M059J (cell line): ENCODE results near the gene PODN. TPM values are rescaled to one million over a fixed set of nuclear protein-coding genes. Genes with fewer than 3 reads are reported as not detected.

Source experiments
- DNase-seq: peaks from one replicate; pipeline ENCODE4 v3.0.0-alpha.2; 2012; ENCODE audit warnings: low read depth
- total RNA-seq: library from RNA; depleted of rRNA; stranded (reverse); fragments of >200 nt; shearing (Covaris generic); gene quantifications from 2 replicates; pipeline ENCODE4 v1.2.3, GENCODE V29; 2014

Gene PODN
- total RNA-seq, 1 experiment from 2014 or later, result not detected

DNA sequence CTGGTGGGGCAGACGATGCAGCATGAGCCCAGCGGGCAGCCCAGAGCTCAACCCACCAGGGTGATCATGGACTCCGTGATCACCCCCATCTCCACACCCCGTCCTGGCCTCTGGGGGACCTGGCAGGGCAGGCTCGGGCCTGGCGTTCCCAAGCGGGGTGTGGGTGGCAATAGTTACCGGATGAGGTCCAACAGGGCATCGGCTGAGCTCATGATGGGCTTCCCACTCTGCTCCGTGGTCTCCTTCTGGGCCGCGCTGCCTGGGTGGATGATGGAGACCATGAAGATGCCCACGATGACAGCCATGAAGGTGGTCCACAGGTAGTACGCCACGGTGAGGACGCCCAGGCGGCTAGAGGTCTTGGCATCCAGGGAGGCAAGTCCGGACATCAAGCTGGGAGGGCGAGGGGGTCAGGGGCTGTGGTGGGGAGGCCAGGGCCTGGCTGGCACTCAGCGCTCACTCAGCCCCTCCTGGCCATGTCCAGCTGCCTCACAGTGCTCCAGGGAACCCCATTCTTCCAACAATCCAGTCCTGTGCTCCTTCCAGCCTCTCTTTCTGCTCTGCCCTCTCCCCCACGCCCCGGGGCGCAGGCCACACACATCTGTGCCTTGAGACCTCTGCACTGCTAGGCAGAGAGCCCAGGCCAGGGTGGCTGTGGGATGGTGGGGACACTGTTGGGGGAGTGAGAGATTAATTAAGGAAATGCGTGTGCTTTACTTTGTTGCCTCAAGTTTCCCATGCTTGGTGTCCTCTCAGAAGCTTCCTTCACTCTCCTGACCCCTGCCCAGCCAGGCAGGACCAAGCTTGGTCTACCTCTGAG, 52.8 kb downstream of the PODN start:
- DNase-seq, result no peak

- peak; percentile 57 for DNase-seq
Observed at GRCh38 chr1:53115403-53116306, 53.6 kb downstream of the PODN start.

- DNase-seq, result no peak
Observed at GRCh38 chr1:53116307-53116810, 54.3 kb downstream of the PODN start.

- no peak for DNase-seq
Observed at GRCh38 chr1:53116933-53117600, 55.1 kb downstream of the PODN start.

DNA sequence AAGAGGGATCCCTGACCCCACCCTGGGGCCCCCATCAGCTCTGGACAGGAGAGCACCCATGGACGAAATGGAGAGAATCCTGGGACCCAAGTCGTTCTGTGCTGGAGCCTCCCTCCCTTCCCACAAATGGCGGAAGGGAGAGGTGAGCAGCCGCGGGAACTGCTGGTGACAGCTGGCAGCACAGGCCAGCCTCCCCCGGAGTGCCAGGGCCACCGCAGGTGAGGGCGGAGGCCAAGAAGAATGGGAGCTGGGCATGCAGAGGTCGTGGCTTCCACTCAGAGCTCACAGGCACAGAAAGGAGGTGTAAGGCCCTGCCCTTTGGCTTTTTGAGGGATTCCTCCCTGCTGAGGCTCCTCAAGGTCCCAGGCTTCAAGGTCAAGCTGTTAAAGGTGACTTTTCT, 55.8 kb downstream of the PODN start:
- no peak for DNase-seq

DNA sequence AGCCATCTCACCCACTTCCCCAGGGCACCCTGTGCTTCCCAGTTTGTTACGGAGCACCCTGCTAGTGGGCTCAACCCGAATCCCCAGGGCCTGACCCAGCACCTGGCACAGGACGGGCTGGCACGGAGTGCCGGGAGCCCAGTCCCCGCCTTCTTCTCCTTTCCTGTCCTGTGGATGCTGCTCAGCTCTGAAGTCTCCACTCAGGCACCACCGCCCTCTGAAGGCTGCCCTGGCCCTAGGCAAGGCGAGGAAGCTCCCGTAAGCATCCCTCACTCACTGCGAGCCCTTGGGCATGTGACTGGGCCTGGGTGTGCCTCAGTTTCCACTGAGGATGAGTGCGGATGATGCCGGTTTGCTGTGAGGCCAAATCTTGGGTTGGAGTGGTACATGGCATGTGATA, 58.6 kb downstream of the PODN start:
- DNase-seq, result no peak

- DNase-seq, result peak; percentile 71
Observed at GRCh38 chr1:53121319-53122172, 59.5 kb downstream of the PODN start.

- DNase-seq, result peak; percentile 34
Observed at GRCh38 chr1:53122201-53122885, 60.3 kb downstream of the PODN start.

DNA sequence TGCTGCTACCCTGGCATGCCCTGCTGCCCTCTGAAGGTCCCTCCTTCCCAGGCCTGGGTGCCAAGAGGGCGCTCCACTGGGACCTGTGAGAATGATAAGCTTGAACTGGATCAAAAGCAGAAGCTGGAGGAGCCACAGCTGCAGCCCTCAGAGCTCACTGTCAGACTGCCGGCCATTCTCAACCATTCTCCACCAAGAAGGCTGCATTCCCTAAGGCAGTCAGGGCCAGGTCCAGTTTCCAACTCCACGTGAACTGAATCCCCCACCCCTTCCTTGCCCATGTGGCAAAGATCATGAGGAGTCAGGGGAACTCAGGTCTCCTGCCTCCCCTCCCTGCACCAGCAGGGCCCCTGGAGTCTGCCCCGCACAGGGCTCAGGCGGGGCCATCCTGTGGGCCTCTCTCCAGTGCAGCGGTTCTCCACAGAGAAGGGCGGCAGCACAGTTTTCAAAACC, 61.0 kb downstream of the PODN start:
- DNase-seq, result no peak

- DNase-seq, result no peak
Observed at GRCh38 chr1:53123453-53124140, 61.6 kb downstream of the PODN start.

GRCh38 chr1:53125122-53125521, 63.1 kb downstream of the PODN start:
- no peak for DNase-seq

- no peak for DNase-seq
Observed at GRCh38 chr1:53125623-53126360, 63.8 kb downstream of the PODN start.

GRCh38 chr1:53126495-53126894, 64.5 kb downstream of the PODN start:
- DNase-seq, result no peak

DNA sequence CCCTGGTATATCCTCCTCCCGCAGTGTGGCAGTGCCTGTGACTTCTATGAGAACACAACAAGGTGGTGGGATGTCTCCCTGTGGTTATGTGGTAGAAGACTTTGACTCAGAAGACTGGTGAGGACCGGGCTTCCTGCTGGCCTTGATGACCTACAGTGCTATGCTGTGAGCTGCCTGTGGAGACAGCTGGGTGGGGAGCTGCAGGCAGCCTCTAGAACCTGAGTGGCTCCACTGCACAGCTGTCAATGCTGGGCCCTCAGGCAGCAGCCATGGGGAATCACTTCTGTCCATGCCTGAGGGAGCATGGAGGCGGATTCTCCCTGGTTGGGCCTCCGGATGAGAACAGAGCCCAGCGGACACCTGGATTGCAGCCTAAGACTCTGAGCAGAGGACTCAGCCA, 65.5 kb downstream of the PODN start:
- no peak for DNase-seq

GRCh38 chr1:53128401-53128800, 66.4 kb downstream of the PODN start:
- no peak for DNase-seq

- no peak for DNase-seq
Observed at GRCh38 chr1:53129891-53130597, 68.0 kb downstream of the PODN start.

- DNase-seq, result no peak
Observed at GRCh38 chr1:53130598-53130877, 68.5 kb downstream of the PODN start.

DNA sequence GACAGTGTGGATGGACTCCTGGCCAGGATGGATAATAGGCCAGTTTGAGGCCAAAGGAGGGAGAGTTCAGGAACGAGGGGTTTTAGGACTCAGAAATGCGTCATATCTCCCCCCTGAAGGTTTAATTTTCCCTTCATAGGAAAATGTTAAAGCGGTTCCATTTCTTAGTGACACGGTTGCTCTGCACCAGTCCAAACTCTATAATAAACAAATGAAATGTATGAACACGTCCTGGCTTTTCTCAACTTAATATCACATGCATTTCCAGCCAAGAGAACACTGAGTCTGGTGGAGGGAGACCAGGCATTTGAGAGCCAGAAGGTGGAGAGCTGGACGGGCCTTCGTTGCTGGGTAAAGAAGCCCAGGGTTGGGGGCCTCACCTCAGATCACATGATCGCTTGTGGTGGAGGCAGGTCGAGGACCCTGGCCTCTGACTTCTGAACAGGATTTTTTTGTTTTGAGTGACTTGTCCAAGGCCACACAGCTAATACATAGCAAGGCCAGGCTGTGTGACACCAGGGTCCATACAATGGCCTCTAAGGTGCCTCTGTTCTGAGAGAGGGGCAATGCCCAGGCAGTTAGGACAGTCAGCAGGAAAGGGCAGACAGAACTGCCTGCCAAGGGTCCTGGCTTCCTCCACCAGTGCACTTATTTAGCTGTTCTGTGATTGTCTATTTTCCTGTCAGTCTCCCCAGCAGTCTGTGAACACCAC, 69.0 kb downstream of the PODN start:
- no peak for DNase-seq
